Thoracic aorta (tissue), 2 donors: ENCODE results near the gene PBX3. TPM values are rescaled to one million over a fixed set of nuclear protein-coding genes. Genes with fewer than 3 reads are reported as not detected.

Experiments
- ATAC-seq: fragments of 150-250 bp; one replicate; pipeline ENCODE4 v1.8.0; 2017; ENCODE audit warnings: low read depth; ENCODE audit not compliant: insufficient number of reproducible peaks, low FRiP score
- DNase-seq: peaks from one replicate; pipeline ENCODE4 v3.0.0-alpha.2; 2020; ENCODE audit warnings: low spot score
- H3K27ac ChIP-seq, 2 donors: fragments of 200-600 bp; sonication (generic); 1 replicate in 1 of 2; 2 replicates in 1 of 2; pipeline ENCODE4 v1.5.1; 2016; ENCODE audit warnings: mild to moderate bottlenecking in 2 of 2, moderate library complexity in 2 of 2
- H3K27me3 ChIP-seq: fragments of 200-600 bp; sonication (generic); replicated peaks from 2 replicates; pipeline ENCODE4 v1.6.0; 2016; ENCODE audit warnings: mild to moderate bottlenecking; ENCODE audit not compliant: insufficient read depth
- H3K36me3 ChIP-seq: fragments of 200-600 bp; sonication (generic); one replicate; pipeline ENCODE4 v1.5.1; 2016
- H3K4me1 ChIP-seq, 2 donors: fragments of 200-600 bp; sonication (generic); 1 replicate in 1 of 2; 2 replicates in 1 of 2; pipeline versions ENCODE4 v1.5.1 to v1.6.0; 2016; ENCODE audit warnings: low read depth in 2 of 2, mild to moderate bottlenecking in 1 of 2; ENCODE audit not compliant: control insufficient read depth in 1 of 2
- H3K4me3 ChIP-seq: fragments of 200-600 bp; sonication (generic); 2 replicates; pipeline ENCODE4 v1.5.1; 2016; ENCODE audit warnings: mild to moderate bottlenecking
- H3K9me3 ChIP-seq: fragments of 200-600 bp; sonication (generic); 2 replicates; pipeline ENCODE4 v1.5.1; 2016
- total RNA-seq, 2 donors: library from RNA; depleted of rRNA; stranded (reverse); fragments of >200 nt; gene quantifications; one replicate each; pipeline versions ENCODE4 v1.1.0 to v1.2.3, GENCODE V29; 2016
- TF ChIP-seq, protein P1 (sequence below): fragments of 200-600 bp; sonication (generic); IDR thresholded peaks from one replicate; pipeline ENCODE4 v1.5.1; 2019; ENCODE audit warnings: antibody characterized with exemption

PBX3 gene
- total RNA-seq, 2 donors from 2014 or later, result 23.9 to 34.8 TPM

DNA sequence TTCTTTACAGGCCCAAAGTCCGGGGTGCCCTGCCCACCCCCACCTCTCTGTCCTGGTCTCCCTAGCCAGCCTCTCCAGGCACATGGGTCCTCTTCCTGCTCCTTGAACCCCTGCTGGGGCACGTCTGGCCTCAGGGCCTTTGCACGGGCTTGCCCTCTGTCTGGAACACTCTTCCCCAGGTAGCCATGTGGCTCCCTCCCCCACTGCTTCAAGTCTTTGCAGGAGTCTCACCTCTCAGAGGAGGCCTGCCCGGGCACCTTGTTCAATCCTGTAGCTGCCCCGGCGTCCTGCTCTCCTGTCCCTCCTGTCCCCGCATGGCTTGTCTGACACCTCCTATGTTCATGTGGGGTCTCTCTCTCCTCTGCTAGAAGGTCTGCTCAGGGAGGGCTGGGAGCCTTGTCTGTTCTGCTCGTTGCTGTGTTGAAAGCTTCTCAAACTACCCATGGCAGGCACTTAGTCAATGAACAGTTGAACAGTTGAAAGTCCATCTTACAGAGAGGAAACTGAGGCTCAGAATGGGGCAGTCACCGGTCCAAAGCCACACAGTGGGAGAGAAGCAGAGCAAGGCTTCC is 241.4 kb downstream of the PBX3 start:
- Histone ChIP-seq H3K36me3 (no peaks in the 10 kb centered on the region), H3K27me3 (no peaks in the 10 kb centered on the region), H3K9me3 (no peaks in the 10 kb centered on the region), H3K4me3 (no peak overlapping the region), H3K4me1 (no peaks in the 10 kb centered on the region), H3K27ac (no peak overlapping the region)
- TF ChIP-seq, protein P1, sequence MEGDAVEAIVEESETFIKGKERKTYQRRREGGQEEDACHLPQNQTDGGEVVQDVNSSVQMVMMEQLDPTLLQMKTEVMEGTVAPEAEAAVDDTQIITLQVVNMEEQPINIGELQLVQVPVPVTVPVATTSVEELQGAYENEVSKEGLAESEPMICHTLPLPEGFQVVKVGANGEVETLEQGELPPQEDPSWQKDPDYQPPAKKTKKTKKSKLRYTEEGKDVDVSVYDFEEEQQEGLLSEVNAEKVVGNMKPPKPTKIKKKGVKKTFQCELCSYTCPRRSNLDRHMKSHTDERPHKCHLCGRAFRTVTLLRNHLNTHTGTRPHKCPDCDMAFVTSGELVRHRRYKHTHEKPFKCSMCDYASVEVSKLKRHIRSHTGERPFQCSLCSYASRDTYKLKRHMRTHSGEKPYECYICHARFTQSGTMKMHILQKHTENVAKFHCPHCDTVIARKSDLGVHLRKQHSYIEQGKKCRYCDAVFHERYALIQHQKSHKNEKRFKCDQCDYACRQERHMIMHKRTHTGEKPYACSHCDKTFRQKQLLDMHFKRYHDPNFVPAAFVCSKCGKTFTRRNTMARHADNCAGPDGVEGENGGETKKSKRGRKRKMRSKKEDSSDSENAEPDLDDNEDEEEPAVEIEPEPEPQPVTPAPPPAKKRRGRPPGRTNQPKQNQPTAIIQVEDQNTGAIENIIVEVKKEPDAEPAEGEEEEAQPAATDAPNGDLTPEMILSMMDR, result no peak
- DNase-seq (no peak), ATAC-seq (no peak)

DNA sequence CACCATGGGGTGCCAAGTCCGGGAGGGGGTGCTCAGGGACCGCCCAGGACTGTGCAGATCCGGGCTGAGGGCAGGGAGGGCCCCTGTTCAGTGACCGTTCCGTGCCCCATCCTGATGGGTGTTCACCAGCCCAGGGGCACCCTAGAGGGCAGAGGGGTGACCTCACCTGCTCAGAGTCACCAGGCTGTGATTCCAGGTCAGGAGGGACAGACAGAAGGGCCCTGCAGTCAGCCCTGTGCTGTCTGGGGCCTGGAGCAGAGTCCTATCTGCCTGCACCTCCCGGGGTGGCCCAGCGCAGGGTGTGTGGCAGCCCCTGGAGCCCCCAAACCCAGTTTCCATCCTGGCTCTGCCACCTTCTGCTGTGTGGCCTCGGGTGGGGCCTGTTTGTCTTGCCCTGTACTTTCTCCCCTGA is 241.9 kb downstream of the PBX3 start:
- Histone ChIP-seq H3K27ac (no peak overlapping the region), H3K4me3 (no peak overlapping the region)
- TF ChIP-seq, protein P1, result no peak

DNA sequence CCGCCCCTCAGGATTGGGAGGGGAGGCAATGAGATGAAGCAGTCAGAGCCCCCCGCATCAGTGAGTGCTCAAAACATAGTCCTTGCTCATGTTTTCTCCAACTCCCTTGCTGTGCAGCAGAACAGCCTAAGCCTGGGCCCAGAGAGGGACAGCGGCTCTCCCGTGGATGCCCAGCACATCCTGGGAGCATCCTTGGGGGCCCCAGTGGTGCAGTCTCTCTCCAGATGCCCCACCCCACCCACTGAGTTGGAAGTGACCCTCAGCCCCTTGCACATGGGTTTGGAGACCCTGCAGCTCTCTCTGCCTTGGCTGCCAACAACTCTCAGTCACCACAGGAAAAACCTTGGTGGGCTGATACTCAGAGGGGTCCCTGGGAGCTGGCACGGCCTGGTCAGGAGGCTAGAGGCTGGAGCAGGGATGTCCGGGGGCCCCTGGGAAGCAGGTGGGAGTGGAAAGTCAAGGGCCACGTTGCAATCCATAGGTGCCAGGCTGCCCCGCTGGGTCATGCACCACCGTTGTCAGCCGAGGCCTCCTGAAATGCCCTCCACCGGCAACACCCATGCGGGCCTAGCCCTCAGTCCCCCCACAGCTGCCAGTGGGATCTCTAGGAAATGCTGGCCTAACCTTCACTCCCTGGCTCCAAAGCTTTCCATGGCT is 242.5 kb downstream of the PBX3 start:
- no peaks in the 10 kb centered on the region for H3K36me3 ChIP-seq
- H3K4me3 ChIP-seq, result no peak overlapping the region
- no peak overlapping the region for H3K27ac ChIP-seq
- no peaks in the 10 kb centered on the region for H3K9me3 ChIP-seq
- H3K4me1 ChIP-seq, result no peaks in the 10 kb centered on the region
- H3K27me3 ChIP-seq, result no peaks in the 10 kb centered on the region
- DNase-seq (no peak), ATAC-seq (no peak)
- TF ChIP-seq, protein P1, result no peak

More for the DNA sequence above, 241.9 kb downstream of the PBX3 start:
- H3K9me3 ChIP-seq, result no peaks in the 10 kb centered on the region
- H3K27me3 ChIP-seq, result no peaks in the 10 kb centered on the region
- DNase-seq, result no peak
- H3K4me1 ChIP-seq, result no peaks in the 10 kb centered on the region
- H3K36me3 ChIP-seq, result no peaks in the 10 kb centered on the region
- no peak for ATAC-seq

DNA sequence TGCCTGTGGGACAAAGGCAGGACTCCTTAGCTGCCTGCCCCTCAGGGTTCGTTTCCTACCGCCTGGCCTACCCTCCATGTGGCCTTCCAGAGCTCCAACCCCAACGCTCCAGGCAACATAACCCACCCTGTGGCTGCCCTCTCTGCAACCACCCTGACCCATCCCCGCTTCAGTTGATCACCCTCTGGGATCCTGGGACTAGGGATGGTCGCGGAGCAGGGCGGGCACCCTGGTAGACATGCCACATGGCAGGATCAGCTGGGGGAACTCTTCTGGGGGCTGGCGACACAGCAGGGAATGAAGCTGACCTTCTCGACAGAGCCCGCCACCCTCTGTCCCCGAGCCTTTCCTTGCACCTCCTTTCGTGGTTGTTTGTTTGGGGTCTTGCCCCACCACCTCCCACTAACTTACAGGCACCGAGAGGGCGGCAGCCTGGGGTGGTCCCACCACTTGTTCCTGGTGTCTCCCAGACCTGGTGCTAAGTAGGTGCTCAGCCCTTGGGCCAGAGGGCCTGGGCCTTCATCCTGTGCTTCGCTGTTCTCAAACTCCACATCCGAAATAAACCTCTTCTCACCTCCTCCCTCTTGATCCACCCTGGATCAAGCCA is 243.1 kb downstream of the PBX3 start:
- TF ChIP-seq, protein P1, result no peak
- H3K9me3 ChIP-seq, result no peaks in the 10 kb centered on the region
- H3K27ac ChIP-seq, result no peak overlapping the region
- H3K4me1 ChIP-seq, result no peaks in the 10 kb centered on the region
- H3K27me3 ChIP-seq, result no peaks in the 10 kb centered on the region
- no peaks in the 10 kb centered on the region for H3K36me3 ChIP-seq
- ATAC-seq (no peak), DNase-seq (no peak)
- no peak overlapping the region for H3K4me3 ChIP-seq

DNA sequence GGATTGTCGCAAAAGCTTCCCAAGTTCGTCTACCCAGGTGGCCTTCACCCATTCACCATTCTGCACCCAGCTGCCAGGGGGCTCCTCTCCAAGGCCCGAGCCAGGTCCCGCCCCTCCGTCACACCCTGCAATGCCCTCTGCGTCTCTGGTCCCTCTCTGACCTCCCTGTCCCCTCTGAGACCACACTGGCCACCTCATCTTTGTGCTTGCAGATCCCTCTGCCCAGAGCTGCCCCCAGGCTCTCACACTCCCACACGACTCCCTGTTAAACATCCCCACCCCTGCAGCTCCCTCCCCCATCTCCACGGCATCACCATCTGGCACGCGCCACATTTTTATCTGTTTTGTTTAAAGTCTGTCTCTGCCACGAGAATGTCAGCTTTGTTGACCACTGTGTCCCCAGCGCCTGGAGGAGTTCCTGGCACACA is 243.6 kb downstream of the PBX3 start:
- Histone ChIP-seq H3K36me3 (no peaks in the 10 kb centered on the region), H3K4me1 (no peaks in the 10 kb centered on the region), H3K27ac (no peak overlapping the region), H3K27me3 (no peaks in the 10 kb centered on the region), H3K9me3 (no peaks in the 10 kb centered on the region), H3K4me3 (no peak overlapping the region)
- TF ChIP-seq, protein P1, result no peak
- ATAC-seq (no peak), DNase-seq (no peak)
